NAMALWA (cell line): ENCODE data around the gene MAP3K1.
"Not testable (repeated sequence)": the region's sequence is repeated elsewhere in the genome, so short reads cannot be mapped to it uniquely, and the experiment has no call there.

ENCODE experiments used
- DNase-seq: peaks from one replicate; pipeline ENCODE4 v3.0.0-alpha.2; 2015; ENCODE audit warnings: low spot score

Gene MAP3K1

DNA sequence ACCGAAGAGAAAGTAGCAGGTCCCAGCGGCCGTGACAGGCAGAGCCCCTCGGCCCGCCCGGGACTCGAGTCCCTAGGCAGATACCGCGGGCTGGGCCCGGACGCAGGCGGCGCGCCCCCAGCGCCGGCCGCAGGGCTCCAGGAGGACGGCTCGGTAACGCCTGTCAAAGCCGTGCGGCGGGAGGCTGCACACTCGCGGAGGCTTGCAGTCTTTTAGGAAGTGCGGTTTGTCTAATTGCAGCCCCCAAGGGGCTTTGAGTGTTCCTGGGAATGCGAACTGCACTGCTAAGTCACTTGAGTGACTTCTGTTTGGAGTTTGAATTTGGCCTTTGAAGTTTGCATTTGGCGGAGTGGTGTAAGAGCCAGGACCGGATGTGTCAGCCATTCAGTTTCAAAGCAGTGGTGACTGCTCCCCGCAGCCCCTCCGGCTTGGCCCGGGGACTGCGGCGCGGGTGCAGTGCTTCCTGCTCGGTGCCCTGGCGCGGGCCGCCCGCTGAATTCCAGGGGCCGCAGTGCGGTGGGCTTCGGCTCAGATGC, 1.3 kb downstream of the MAP3K1 start:
- peak; percentile 75 for DNase-seq

DNA sequence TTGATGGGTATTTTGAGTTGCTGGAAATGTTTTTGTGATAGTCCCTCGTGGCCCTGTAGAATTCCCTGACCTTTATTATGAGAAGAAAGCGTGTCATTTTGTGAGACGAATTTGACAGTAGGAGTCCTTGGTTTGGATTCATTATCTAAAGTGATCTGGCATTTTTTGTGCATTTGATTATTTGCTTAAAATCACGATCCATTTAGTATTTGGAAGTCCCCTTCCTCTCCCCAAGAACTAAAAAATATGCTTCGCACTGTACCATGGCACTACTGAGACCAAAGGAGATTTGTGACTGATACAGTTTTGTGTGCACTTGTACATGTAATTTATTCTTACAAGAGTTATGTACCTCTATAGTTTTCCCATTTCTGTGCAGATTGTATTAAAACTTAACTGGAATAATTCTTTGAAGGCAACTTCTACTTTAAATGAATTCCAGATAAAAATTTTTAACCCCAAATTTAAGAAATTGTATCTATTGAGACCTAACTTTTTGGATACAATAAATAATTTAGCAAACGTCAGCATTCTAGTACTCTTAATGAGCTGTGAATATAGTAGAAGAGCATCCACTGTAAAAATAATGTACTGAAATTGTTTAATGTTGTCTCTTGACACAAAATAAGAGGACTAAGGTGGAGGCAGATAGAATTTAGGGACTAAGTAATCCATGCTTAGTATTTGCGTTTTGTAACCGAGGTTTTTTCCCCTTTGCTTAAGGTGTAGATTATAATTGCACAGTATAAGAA, 2.1 kb downstream of the MAP3K1 start:
- DNase-seq = peak; percentile 41

DNA sequence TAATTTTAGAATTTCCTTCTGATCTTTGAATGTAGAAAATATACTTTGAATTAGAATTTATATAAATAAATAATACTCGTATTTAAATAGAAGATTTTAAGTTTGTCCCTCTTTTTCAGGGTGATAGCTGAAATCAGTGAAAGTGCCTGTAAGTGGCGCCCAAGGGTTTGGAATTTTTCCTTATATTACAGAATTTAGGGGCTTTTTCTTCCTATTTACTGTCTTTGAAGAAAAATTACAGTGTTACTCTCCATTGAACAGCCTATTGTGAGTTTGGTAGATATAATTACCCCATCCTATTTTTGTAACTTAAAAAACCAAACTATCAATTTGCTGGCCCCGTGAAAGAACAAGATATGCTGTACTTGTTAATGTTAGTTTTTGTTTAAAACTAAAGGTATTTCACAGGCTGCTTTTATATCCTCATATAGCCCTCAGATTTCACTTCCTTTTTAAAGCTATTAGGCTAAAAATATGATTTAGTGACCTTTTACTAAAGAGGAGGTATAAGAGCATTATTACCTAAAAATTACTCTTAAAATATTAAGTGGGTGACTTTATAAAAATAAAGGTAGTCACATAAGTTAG, 3.2 kb downstream of the MAP3K1 start:
- peak; percentile 24 for DNase-seq

DNA sequence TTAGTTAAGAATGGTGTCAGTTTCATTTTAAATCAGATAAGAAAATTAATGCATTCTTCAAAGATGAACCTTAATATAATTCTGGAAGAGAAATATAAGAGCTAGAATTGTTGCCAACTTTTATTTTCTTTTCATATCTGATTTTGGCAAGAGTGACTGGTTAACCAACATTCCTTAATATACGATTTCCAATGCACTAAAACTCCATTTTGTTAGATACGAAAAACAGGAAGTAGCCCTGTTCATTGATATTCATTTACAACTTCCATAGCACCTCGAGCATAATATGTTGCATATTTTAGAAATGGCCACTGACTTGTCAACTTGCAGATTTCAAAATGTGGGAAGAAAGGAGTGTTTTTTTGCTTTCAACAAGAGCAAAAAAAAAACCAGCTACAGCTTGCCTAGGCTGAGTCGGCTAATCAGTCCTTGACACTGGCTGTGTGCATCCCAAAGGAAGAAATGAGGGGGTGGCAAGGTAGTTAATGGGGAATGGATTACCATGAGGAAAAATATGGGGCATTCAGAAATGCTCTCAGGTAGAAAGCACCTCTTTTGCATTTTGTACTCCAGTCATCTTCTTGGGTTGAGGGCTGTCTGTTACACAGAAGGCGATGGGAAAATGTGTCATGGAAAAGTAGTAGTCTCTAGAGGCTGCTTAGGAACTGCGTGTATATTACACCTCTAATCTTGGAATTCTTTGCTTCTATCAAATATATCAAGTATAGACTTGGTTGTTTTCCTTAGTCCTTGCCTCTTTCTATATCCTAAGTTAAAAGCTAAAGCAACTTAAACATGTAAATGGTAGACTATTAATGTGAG, 3.9 kb downstream of the MAP3K1 start:
- peak; percentile 35 for DNase-seq

DNA sequence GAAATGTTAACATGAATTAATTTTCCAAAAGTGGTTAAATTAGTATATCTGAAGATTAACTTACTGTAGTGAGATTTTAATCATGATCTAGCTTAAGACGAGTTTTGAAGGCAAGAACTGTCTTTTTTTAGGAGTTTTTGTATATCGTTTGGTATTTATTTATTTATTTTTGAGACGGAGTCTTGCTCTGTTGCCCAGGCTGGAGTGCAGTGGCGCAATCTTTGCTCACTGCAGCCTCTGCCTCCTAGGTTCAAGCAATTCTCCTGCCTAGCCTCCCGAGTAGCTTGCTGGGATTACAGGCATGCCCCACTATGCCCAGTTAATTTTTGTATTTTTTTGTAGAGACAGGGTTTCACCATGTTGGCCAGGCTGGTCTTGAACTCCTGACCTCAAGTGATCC, 6.5 kb downstream of the MAP3K1 start:
- not testable (repeated sequence) for DNase-seq

DNA sequence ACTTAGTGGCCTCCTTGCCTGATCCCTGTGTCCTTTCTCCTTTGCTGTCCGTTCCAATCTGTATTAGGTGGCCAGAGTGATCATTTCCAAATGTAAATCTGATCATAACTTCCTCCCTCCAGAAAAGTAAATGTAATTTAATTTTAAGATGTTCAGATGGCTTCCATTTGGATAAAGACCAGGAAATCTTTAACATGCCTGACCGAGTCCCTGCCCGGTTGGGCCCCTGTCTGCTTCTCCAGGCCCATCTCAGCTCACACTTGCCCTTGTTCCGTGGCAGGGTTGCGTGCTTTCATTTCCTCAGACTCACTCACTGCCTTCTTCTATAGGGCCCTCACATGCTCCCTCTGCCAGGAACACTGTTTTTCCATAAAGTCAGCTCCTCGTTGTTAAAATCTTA, 7.6 kb downstream of the MAP3K1 start:
- no peak for DNase-seq

DNA sequence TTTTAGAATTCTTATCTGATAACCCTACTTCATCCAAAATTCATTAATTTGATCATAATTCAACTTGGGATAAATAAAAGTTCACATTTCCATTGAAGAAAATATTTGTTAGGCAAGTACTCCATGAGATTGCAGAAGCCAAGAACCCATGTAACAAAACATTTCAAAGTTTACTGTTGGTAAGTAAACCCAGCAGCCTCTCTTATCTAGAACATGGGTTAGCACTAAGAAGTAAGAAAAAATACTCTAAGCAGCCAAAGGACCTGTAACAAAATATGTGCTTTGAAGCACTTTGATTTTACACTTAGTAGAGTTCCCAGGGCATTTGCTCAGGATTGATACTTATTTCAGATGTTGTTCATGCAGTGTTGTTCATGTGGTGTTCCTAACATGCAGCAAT, 8.7 kb downstream of the MAP3K1 start:
- no peak for DNase-seq

DNA sequence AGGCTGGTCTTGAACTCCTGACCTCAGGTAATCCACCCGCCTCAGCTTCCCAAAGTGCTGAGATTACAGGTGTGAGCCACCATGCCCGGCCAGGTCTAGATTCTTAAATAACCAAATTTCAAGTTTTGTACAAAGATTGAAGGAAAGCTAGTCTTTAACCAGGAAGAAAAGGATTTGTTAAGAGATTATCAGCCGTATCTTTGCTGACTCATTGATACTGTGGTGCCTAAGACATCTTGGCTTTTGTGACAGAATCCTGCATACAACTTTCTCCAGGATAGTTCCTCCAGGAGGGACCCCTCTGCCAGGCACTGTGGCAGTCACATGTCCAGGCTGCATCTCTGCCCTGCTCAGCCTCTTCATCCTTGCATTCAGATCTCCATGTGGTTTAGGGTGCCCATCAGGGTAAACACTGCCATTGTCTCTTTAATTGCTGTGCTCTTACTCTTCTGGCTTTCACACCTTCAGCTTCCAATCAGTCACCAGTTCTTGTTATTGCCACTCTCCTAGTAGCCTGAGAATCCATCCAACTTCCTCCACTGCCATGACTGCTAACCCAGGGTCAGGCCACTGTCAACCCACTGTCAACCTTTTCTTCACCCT, 10.0 kb downstream of the MAP3K1 start:
- no peak for DNase-seq

DNA sequence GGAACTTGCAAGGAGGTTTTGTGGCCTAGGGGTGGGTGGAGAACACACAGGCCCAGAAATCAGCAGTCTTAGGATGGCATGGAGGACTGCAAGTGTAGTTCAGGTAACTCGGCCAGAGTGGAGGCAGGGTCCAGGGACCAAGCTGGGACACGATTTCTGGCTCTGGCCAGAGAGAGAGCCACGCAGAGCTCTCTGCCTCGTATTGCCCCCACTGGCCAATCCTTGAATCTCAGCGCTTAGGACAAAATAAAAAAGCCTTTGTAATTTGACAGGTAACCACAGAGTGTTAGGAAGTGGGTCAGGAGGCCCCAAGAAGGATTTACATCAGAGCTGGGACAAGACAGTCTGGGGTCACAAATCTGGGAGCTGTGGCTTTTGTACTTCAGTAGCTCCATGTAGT, 11.7 kb downstream of the MAP3K1 start:
- DNase-seq = peak; percentile 24

DNA sequence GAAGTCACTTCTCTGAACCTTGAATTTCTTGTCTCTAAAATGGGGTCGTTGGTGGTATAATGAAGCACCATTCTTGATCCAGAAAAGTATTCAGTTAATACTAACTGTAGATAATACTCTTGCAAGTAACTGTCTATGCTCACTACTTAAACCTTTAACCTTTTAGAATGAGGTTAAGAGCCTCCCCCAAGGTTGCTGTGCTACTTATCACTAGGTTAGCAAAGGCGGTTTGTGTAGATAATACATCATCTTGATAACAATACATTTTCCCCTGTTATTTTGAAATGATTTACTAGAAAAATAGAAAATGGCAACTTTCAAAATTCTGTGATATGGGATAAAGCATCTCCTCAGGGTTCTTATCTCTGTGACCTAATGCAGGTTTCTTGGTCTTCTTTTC, 12.6 kb downstream of the MAP3K1 start:
- no peak for DNase-seq

DNA sequence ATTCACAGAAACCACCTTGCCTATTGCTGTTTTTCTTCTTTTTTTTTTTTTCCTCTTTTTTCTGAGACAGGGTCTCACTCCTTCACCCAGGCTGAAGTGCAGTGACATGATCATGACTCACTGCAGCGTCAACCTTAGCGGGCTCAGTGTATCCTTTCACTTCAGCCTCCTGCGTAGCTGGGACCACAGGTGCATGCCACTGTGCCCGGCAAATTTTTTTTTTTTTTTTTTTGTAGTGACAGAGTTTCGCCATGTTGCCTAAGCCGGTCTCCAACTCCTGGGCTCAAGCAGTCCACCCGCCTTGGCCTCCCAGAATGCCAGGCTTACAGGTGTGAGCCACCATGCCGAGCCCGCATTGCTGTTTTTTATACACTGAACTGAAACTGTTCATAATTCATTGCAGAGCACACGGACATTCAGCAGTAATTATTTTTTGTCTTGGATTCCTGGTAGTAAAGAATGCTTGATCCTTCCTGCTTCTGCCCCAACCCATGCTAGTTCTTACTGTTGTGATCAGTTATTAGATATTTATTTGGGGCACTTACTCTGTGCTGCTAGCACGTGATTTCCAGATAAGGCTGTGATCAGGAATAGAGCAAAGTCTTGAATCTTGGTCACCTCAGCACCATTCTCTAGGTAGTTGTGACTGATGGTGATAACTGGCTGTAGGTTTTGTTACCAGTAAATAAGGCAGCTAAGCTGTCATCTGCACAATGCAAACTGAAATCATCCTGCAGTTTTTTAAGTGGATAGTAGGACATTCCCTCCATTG, 14.0 kb downstream of the MAP3K1 start:
- DNase-seq = no peak

DNA sequence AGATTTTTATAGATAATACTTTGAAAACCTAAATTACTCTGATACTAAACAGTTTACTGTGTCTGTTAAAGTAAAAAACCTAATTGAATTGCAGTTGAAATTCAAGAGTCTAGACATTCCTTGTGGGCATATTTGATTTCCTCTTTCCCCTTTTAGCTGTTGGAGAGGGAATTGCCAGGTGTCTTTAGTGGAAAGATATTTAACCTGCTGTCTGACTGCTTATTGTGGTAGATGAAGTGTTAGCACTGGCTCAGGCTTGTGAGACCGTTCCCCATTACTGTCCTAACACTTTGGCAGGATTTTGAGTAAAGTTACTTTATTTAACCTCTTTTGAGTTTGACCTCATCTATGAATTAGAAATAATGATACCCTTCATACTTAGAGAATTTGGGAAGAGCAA, 16.4 kb downstream of the MAP3K1 start:
- DNase-seq = no peak

DNA sequence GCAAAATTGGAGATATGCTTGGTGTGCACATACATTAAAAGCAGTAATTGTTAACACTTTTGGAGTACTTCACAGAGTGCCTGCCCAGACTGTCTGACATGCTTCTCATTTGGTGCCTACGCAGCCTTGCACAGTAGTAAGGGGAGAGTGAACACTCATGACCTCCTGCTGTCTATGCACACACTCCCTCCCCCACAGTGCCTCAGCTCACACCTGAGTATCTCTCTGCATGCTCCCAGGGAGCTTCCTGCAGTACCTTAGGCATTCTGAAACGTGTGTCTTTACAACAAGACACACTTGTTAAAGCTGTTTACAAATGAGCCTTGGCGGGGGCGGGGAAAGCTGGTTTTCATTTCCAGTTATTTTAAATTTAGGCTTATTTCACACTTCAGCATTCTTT, 18.0 kb downstream of the MAP3K1 start:
- no peak for DNase-seq

DNA sequence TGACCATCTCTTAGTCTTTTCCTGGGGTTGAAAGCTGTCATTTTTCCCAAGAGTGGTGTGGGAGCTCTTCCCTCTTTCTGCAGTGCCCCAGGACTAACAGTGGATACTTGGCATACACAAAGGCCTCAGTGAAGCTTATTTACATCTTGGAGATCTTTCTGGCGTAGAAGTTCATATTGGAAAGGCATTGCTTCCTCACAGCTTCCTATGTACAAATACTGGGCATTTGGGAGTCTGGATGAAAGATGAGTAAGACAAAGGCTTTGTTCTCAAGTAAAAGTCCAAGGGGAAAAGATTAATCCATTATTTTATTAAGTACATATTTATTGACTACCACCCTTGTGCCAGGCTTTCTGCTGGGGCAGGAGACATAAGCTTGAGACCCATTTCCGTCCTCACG, 22.0 kb downstream of the MAP3K1 start:
- DNase-seq = no peak

DNA sequence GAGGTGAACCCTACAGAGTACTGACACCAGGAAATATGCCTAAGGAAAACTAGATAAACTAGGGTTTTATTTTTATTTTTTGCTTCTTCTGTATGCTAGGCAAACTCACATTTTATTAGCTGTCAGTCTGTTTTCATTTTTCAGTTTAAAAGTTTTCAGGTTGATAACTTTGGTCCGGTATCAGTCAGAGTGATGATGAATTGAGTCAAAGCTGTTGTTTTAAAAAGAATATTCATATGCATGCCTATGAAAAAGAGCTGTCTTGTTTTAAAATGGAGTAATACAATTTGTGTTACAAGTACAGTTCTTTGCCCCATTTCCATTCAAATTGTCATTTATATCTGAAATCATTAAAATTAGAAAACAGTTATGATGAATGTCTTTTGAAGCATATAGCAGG, 22.6 kb downstream of the MAP3K1 start:
- DNase-seq = no peak

DNA sequence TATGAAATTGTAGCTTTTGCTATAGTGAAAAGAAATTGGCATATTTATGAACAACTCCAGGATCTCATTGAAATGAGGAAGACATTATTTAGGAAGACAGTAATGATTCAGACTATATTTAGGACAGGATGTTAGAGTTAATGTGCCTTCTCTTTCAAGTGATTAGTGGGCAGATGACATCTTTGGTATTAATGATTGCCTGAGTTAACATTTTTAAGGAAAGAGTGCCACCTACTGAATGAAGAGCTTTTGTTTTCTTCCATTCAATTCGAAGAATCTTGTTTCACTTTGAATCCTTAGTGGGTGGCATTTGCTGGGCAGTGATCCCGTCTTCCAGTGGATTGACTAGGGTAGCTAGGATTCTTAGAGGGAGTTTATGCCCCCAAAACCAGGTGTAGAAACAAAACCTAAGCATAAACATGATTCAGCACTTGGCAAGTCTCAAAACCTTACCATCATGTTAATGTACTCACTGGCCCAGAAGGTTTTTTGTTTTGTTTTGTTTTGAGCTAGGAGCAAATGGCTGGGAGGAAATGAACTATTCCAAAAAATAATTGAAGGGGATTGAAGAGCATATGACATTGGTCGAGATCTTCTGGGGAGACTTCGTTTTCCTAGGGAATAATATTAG, 23.2 kb downstream of the MAP3K1 start:
- DNase-seq = peak; percentile 64

DNA sequence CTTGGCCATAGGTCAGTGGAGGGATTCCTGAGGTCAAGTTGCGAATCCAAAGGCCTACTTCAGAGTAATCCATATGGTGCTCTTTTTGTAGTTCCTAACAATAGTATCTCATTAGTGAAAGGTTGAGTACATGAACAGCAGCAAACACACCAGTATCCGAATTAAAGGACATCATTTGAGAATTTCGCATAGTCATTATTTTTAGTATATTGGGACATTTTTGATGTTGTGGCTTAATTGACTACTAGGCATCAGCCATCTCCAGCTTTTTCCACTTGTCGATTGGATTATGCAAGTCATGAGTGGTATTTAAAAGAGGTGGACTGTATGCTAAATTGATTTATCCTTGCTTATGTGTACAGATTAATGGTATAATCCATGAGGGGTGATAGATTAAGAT, 23.7 kb downstream of the MAP3K1 start:
- DNase-seq = no peak

DNA sequence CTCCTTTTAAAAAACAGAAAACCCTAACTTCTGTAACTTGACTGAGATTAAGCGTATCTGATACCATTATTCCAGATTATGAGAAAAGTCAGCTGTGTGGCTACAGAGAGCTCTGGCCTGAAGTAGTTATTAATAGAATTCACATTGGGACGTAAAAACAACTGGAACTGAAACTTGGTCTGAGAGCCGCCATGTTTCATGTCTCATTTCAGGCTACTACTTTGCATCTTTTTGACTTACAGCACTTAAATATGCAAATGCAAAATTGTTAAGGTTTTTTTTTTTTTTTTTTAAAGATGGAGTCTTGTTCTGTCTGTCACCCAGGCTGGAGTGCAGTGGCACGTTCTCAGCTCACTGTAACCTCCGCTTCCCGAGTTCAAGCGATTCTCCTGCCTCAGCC, 25.2 kb downstream of the MAP3K1 start:
- DNase-seq = peak; percentile 7

DNA sequence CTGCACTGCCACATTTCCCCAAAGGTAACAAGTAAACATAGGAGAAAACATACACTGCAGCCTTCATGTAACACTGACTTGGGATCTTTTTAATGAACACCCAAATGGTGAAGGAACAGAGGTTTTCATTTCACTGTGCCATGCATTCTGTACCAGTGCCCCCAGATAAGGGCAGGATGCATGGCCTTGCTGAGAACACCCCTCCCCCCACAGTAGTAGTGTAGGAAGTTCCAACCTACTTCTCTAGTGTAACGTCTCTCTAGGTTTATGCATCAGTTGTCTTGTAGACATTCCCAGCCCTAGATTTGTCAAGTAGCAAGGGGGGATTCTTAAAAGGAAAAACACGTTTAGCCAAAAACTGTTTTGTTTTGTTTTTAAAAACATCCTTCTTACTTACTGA, 29.9 kb downstream of the MAP3K1 start:
- DNase-seq = no peak

DNA sequence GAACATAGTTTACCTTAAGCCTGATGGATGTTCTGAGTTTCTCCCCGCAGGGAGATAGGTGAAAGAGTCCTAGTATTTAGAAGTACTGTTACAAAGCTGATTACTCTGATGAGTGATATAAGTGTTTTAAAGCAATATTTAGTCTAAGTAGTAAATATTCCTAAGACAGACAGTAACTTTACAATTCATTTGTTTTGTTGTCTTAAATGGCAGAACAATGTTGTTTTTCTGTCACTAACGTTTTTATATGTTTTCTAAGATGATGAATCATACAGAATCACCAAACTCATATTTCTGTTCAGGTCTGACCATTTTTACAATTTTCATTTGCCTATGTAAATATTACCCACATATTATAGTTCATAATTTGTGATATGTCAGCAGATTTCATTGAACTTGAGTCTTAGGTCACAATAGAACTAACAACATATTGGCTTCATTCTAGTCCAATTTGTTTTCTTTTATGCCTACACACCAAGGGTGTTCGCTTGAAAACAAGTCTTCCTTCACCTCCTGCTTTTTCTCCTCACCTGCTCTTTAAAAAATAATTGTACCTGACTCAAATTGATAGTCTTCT, 30.6 kb downstream of the MAP3K1 start:
- DNase-seq = no peak

DNA sequence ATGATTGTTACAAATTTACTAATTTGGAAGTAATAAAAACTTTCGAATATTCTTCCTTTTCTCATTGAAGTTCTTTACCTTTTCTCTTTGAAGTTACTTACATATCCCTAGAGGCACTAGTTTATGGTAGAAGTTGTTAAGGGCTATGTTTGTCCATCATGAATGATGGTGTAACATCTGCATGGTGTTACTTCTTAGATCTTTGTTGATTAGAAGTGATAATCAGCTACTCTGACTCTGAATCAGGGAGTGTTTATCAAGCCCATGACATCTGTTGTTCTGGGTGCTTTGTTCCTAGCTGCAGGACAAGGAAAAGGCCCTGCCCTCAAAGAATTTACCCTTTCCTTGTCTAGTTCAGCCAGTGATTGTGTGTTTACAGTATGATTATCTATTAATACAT, 32.9 kb downstream of the MAP3K1 start:
- no peak for DNase-seq
